ENCODE results near the gene DLGAP1. TPM values are rescaled to one million over a fixed set of nuclear protein-coding genes. Genes with fewer than 3 reads are reported as not detected.
"Not testable (repeated sequence)": the region's sequence is repeated elsewhere in the genome, so short reads cannot be mapped to it uniquely, and the experiment has no call there.

DLGAP1 gene
- total and polyA plus RNA-seq, 3 experiments from 2014 or later = 0.07 to 0.46 TPM; not detected in 1

DNA sequence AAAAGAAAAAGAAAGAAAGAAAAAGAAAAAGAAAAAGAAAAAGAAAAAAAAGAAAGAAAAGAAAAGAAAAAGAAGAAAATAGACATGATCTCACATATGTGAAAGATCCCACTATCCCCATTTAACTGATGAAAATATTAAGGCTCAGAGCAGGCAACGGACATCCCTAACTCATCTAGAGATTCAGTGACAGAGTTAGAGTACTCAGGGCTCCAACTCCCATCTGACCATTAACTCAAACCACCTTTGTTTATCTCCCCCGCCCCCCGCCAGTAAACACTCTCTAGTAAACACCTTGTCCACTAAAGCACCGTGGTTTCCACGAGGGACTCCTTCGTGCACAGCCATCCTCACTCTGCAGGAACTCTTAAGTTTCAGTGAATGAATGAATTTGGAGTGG is 862.2 kb downstream of the DLGAP1 start:
- peak overlapping the region; percentile 97 to 100 (median 99) for H3K27ac Mint-ChIP-seq
- H3K4me1 Mint-ChIP-seq = peaks cover 48 to 54% (median 53%) of the 10 kb centered on the region in 3 donors
- no peak for DNase-seq
- POLR2A ChIA-PET = interaction anchor here (0.6 to 4.6 kb wide), 5 partner anchors 8 to 296 kb away, joined by 4 to 56 read pairs (median 20); partner anchors contain the start of gene TGIF1
- CTCF ChIA-PET = interaction anchor here (1.8 to 7.2 kb wide), 7 partner anchors 7 to 276 kb away, joined by 4 to 100 read pairs (median 39); no protein-coding TSS in a partner anchor
- Histone ChIP-seq H3K36me3 (ENCODE audit: insufficient read depth, low read length) (no peaks in the 10 kb centered on the region), H3K27ac (ENCODE audit: low read depth, low read length) (peak overlapping the region; percentile 95), H3K4me1 (ENCODE audit: insufficient read depth, low read length) (peaks cover 41% of the 10 kb centered on the region), H3K9me3 (ENCODE audit: low read length) (no peaks in the 10 kb centered on the region), H3K4me3 (ENCODE audit: low read length) (peak overlapping the region; percentile 59), H3K27me3 (ENCODE audit: insufficient read depth, low read length, poor library complexity, severe bottlenecking) (no peaks in the 10 kb centered on the region)
- H3K36me3 Mint-ChIP-seq = peaks cover 3 to 35% (median 4%) of the 10 kb centered on the region in 3 donors
- no peaks in the 10 kb centered on the region for H3K9me3 Mint-ChIP-seq
- H3K27me3 Mint-ChIP-seq = no peaks in the 10 kb centered on the region
- peak overlapping the region; percentile 94 to 98 (median 95) for H3K4me3 Mint-ChIP-seq

DNA sequence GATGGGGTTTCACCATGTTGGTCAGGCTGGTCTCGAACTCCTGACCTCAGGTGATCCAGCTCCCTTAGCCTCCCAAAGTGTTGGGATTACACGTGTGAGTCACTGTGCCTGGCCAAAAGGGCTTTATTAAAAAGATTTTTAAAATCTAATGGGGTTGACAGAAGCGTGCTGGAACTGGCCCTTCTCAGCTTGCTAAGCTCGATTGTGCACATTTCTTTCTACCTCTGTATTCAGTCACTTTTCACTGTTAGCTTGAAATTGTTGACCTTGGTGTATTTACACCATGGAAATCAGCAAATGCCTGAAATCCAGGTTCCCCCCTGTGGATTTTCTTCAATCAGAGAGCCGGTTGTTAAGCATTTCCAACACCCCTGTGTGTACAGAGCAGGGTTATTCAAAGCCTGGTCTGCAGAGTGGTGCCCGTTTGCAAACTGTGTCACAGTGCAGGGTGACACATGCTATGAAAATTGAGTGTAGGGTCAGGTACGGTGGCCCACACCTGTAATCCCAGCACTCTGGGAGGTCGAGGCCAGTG is 864.9 kb downstream of the DLGAP1 start:
- ChIA-PET CTCF (interaction anchor here (1.2 to 3.8 kb wide), 3 partner anchors 109 to 326 kb away, joined by 3 to 14 read pairs (median 4); no protein-coding TSS in a partner anchor), POLR2A (no interaction called here)
- peaks cover 15% of the 10 kb centered on the region for H3K4me1 ChIP-seq (ENCODE audit: insufficient read depth, low read length)
- DNase-seq = no peak
- Mint-ChIP-seq H3K4me1 (peaks cover 33 to 42% (median 39%) of the 10 kb centered on the region in 3 donors), H3K27me3 (peaks cover 0 to 1% of the 10 kb centered on the region in 2 donors), H3K27ac (no peak overlapping the region), H3K36me3 (peaks cover 0 to 12% (median 0%) of the 10 kb centered on the region in 3 donors), H3K4me3 (no peak overlapping the region), H3K9me3 (no peaks in the 10 kb centered on the region)
- no peaks in the 10 kb centered on the region for H3K36me3 ChIP-seq (ENCODE audit: insufficient read depth, low read length)
- no peak overlapping the region for H3K4me3 ChIP-seq (ENCODE audit: low read length)
- H3K9me3 ChIP-seq (ENCODE audit: low read length) = no peaks in the 10 kb centered on the region
- no peaks in the 10 kb centered on the region for H3K27me3 ChIP-seq (ENCODE audit: insufficient read depth, low read length, poor library complexity, severe bottlenecking)
- no peak overlapping the region for H3K27ac ChIP-seq (ENCODE audit: low read depth, low read length)

DNA sequence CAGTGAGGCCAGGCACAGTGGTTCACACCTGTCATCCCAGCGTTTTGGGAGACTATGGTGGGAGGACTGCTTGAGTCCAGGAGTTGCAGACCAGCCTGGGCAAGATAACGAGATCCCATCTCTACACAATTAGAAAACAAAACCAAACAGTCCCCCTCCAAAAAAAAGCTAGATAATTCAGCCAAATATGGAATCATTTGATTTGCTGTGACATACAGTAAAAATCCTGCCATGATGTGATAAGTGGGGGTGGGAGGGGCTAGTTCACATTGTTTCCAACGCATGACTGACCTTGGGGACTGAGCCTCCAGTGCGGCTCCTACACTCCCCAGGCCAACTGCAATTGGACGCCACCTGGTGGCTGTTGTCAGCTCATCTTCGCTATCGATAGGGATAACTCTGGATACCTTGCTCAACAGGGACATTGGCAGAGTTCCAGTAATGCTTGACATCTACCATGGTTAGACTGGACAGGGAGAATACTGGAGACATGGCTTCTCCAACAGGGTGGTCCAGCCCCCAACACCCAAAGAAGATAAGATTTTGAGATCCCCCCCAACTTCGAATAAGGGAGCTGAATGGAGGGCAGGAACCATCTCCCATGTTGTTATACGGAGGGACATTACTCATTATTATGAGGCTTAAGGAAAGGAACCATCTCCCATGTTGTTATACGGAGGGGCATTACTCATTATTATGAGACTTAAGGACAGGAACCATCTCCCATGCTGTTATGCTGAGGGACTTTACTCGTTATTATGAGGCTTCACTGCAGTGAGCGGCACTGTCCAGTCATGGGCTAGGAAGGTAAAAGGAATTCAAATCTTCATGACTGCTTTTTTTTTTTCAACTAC is 869.2 kb downstream of the DLGAP1 start:
- ChIA-PET CTCF (interaction anchor here (0.6 to 2.3 kb wide), 37 partner anchors 8 to 314 kb away, joined by 3 to 18 read pairs (median 4); partner anchors contain the start of gene TGIF1), POLR2A (interaction anchor here (0.5 to 1.2 kb wide), 4 partner anchors 9 to 204 kb away, joined by 4 to 9 read pairs (median 4); no protein-coding TSS in a partner anchor)
- H3K27ac ChIP-seq (ENCODE audit: low read depth, low read length) = peak overlapping the region; percentile 27
- no peaks in the 10 kb centered on the region for H3K4me1 ChIP-seq (ENCODE audit: insufficient read depth, low read length)
- peaks cover 9 to 14% (median 13%) of the 10 kb centered on the region in 3 donors for H3K4me1 Mint-ChIP-seq
- no peak overlapping the region for H3K4me3 ChIP-seq (ENCODE audit: low read length)
- H3K27me3 Mint-ChIP-seq = peaks cover 0 to 1% of the 10 kb centered on the region in 2 donors
- H3K9me3 Mint-ChIP-seq = no peaks in the 10 kb centered on the region
- H3K27me3 ChIP-seq (ENCODE audit: insufficient read depth, low read length, poor library complexity, severe bottlenecking) = no peaks in the 10 kb centered on the region
- no peaks in the 10 kb centered on the region for H3K36me3 Mint-ChIP-seq
- peak; percentile 40 to 78 (median 59) for DNase-seq
- H3K27ac Mint-ChIP-seq = peak overlapping the region in 6 of 8 donors; percentile 1 to 53 (median 43)
- H3K36me3 ChIP-seq (ENCODE audit: insufficient read depth, low read length) = no peaks in the 10 kb centered on the region
- no peaks in the 10 kb centered on the region for H3K9me3 ChIP-seq (ENCODE audit: low read length)
- peak overlapping the region in 3 of 7 donors; percentile 20 to 53 (median 21) for H3K4me3 Mint-ChIP-seq

DNA sequence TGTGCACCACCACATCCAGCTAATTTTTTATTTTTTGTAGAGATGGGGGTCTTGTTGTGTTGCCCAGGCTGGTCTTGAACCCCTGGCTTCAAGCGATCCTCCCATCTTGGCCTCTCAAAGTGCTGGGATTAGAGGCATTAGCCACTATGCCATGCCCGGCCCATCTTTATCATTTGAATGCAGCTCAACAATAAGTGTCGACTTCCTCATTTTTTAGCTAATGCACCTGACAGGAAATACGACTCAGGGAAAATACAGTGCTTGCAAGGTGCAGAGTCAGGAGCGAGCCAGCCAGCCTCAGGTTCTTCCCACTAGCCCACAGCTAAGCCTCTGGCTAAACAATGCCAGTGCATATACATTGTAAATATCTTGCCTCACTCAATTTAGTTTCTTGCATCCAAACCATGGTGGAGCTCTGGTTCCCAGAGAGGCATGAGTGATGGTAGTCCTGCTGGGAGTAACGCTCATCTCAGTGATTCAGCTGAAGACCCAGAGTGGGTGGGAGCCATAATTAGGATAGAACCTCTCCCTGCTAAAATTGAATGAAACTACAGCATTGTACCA is 870.1 kb downstream of the DLGAP1 start:
- peaks cover 9 to 14% (median 13%) of the 10 kb centered on the region in 3 donors for H3K4me1 Mint-ChIP-seq
- Histone ChIP-seq H3K4me3 (ENCODE audit: low read length) (no peak overlapping the region), H3K27ac (ENCODE audit: low read depth, low read length) (peak overlapping the region; percentile 27), H3K27me3 (ENCODE audit: insufficient read depth, low read length, poor library complexity, severe bottlenecking) (no peaks in the 10 kb centered on the region), H3K36me3 (ENCODE audit: insufficient read depth, low read length) (no peaks in the 10 kb centered on the region), H3K9me3 (ENCODE audit: low read length) (no peaks in the 10 kb centered on the region), H3K4me1 (ENCODE audit: insufficient read depth, low read length) (no peaks in the 10 kb centered on the region)
- H3K27me3 Mint-ChIP-seq = peaks cover 0 to 1% of the 10 kb centered on the region in 2 donors
- H3K9me3 Mint-ChIP-seq = no peaks in the 10 kb centered on the region
- ChIA-PET CTCF (interaction anchor here (0.6 to 2.3 kb wide), 35 partner anchors 8 to 313 kb away, joined by 3 to 18 read pairs (median 4); partner anchors contain the start of gene TGIF1), POLR2A (no interaction called here)
- no peak overlapping the region for H3K4me3 Mint-ChIP-seq
- H3K36me3 Mint-ChIP-seq = no peaks in the 10 kb centered on the region
- peak overlapping the region in 1 of 8 donors; percentile 11 for H3K27ac Mint-ChIP-seq
- no peak for DNase-seq

DNA sequence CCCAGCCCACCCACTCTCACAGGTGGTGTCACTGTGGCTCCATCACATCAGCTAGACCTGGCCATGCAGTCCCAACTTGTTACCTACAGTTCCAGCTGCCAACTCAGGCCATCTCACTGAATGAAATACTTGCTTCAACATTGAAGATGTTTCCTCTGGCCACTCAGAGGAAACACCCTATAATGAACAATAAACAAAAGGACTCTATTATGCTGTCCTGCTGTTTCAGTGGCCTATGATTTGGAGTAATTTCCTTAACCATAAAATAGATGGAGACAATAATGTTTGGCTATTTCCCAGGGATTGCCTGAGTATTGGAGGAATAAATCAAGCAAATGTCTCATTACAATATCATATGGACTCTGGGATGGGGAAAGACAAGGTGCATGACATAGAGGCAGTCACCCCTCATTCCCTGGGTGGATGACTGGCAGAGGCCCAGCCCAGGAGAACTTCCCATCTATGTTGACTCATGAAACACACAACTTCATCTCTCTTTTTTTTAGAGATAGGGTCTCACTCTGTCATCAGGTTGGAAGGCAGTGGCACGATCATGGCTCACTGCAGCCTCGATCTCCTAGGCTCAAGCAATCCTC is 870.7 kb downstream of the DLGAP1 start:
- CTCF ChIA-PET = interaction anchor here (1.0 to 2.3 kb wide), 15 partner anchors 9 to 305 kb away, joined by 3 to 18 read pairs (median 6); no protein-coding TSS in a partner anchor
- no peaks in the 10 kb centered on the region for H3K9me3 Mint-ChIP-seq

DNA sequence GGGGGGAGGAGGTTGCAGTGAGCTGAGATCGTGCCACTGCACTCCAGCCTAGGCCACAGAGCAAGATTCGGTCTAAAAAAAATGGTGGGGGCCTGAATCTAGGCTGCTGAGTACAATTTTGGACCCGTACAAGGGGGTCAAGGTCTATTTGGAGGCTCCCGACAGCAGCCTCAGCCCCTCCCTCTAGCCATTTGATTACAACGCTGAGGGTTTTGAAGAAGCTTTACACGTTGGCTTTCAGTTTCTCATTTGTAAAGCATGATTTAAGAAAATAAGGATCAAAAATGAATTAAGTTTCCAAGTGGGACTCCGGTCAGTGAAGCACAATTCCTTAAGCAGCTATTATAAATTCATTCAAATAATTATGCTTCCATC is 871.2 kb downstream of the DLGAP1 start:
- H3K9me3 Mint-ChIP-seq = no peaks in the 10 kb centered on the region
- H3K27ac Mint-ChIP-seq = no peak overlapping the region
- peaks cover 0 to 1% of the 10 kb centered on the region in 2 donors for H3K27me3 Mint-ChIP-seq

More for the DNA sequence above, 870.7 kb downstream of the DLGAP1 start:
- no peaks in the 10 kb centered on the region for H3K27me3 ChIP-seq (ENCODE audit: insufficient read depth, low read length, poor library complexity, severe bottlenecking)
- H3K4me3 Mint-ChIP-seq = no peak overlapping the region
- POLR2A ChIA-PET = no interaction called here
- no peak overlapping the region for H3K27ac ChIP-seq (ENCODE audit: low read depth, low read length)
- no peaks in the 10 kb centered on the region for H3K9me3 ChIP-seq (ENCODE audit: low read length)
- H3K4me1 Mint-ChIP-seq = peaks cover 9 to 14% (median 13%) of the 10 kb centered on the region in 3 donors
- no peak for DNase-seq
- H3K4me1 ChIP-seq (ENCODE audit: insufficient read depth, low read length) = no peaks in the 10 kb centered on the region
- no peak overlapping the region for H3K4me3 ChIP-seq (ENCODE audit: low read length)
- no peaks in the 10 kb centered on the region for H3K36me3 Mint-ChIP-seq
- H3K36me3 ChIP-seq (ENCODE audit: insufficient read depth, low read length) = no peaks in the 10 kb centered on the region
- no peak overlapping the region for H3K27ac Mint-ChIP-seq
- peaks cover 0 to 1% of the 10 kb centered on the region in 2 donors for H3K27me3 Mint-ChIP-seq

DNA sequence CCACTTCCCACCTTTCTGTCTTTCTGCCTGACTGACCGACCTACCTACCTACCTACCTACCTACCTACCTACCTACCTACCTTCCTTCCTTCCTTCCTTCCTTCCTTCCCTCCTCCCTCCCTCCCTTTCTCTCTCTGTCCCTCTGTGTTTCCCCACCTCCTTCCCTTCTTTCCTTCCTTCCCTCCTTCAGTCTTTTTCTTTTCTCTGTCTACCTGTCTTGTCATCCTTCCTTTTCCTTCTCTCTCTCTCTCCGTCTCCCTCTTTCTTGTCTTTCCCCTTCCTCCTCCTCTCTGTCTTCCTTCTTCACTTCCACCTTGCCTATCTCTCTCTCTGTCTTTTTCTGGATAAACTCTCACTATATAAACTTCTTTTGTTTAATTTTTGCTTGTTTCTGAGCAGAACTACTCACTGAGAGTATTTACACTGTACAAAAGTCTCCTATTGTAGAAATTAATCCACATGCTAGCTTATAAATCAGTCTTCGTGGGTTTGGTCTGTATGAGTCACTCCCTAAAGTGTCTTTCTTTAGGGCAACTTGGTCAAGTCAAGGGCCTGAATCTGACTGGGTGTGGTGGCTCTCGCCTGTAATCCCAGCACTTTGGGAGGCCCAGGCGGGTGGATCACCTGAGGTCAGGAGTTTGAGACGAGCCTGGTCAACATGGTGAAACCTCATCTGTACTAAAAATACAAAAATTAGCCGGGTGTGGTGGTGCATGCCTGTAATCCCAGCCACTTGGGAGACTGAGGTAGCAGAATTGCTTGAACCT is 871.8 kb downstream of the DLGAP1 start:
- DNase-seq; H3K4me3 Mint-ChIP-seq; H3K27me3 Mint-ChIP-seq; H3K27ac ChIP-seq (ENCODE audit: low read depth, low read length); H3K36me3 Mint-ChIP-seq; POLR2A ChIA-PET; H3K4me1 ChIP-seq (ENCODE audit: insufficient read depth, low read length); H3K9me3 ChIP-seq (ENCODE audit: low read length); H3K36me3 ChIP-seq (ENCODE audit: insufficient read depth, low read length); H3K27me3 ChIP-seq (ENCODE audit: insufficient read depth, low read length, poor library complexity, severe bottlenecking); H3K4me3 ChIP-seq (ENCODE audit: low read length); H3K9me3 Mint-ChIP-seq: not testable (repeated sequence)
- Mint-ChIP-seq H3K27ac (peak overlapping the region in 2 of 8 donors; percentile 58 to 86), H3K4me1 (peaks cover 9 to 14% (median 13%) of the 10 kb centered on the region in 3 donors)
- CTCF ChIA-PET = interaction anchor here (1.0 to 1.2 kb wide), 3 partner anchors 8 to 124 kb away, joined by 3 to 4 read pairs (median 3); no protein-coding TSS in a partner anchor

More for the DNA sequence above, 871.2 kb downstream of the DLGAP1 start:
- H3K4me1 ChIP-seq (ENCODE audit: insufficient read depth, low read length) = no peaks in the 10 kb centered on the region
- H3K4me1 Mint-ChIP-seq = peaks cover 9 to 14% (median 13%) of the 10 kb centered on the region in 3 donors
- CTCF ChIA-PET = interaction anchor here (1.0 to 1.2 kb wide), 4 partner anchors 9 to 130 kb away, joined by 3 to 6 read pairs (median 4); no protein-coding TSS in a partner anchor
- H3K4me3 ChIP-seq (ENCODE audit: low read length) = no peak overlapping the region
- no peak for DNase-seq
- no peaks in the 10 kb centered on the region for H3K27me3 ChIP-seq (ENCODE audit: insufficient read depth, low read length, poor library complexity, severe bottlenecking)
- no peaks in the 10 kb centered on the region for H3K36me3 Mint-ChIP-seq
- no peak overlapping the region for H3K27ac ChIP-seq (ENCODE audit: low read depth, low read length)
- no peaks in the 10 kb centered on the region for H3K36me3 ChIP-seq (ENCODE audit: insufficient read depth, low read length)
- H3K9me3 ChIP-seq (ENCODE audit: low read length) = no peaks in the 10 kb centered on the region
- H3K4me3 Mint-ChIP-seq = no peak overlapping the region
- POLR2A ChIA-PET = no interaction called here

Data from CD8-positive, alpha-beta memory T cell (primary cell).